ENCODE results near the gene ZNF605. TPM values are rescaled to one million over a fixed set of nuclear protein-coding genes. Genes with fewer than 3 reads are reported as not detected.
A peak's percentile ranks its signal among the peaks of the same experiment; 100 is the strongest.
"Not testable (repeated sequence)": the region's sequence is repeated elsewhere in the genome, so short reads cannot be mapped to it uniquely, and the experiment has no call there.

Gene ZNF605
- total RNA-seq (2014; rRNA removed): 4.6 and 10.0 TPM in 2 replicates
- polyA plus RNA-seq (2012): 2.0 TPM

GRCh38 chr12:132956011-132956788 lies at the start of gene ZNF605:
Gene ZNF605, minus strand, starts transcription at chr12:132956306. Its CDS starts 10,671 bp downstream, at chr12:132945635.
- peak; percentile 86 for DNase-seq (ENCODE audit: low read depth)

DNA sequence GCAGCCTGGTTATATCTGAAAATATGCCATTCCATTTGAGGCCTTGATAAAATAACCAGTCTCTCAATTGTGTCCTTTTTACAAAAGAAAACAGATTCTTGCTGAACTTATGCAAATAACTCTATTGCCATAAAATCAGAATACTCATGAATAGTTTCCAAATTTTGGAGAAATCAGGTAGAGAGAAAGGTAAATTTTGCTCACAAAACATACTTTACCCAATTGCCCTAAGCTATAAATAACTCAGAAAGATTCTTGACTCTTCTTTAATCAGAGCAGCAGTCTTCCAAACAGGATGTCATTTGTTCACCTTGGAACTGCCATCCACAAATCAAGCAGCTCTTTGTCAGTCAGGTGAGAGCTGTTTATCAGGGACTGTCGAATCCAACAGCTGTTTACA lies 42.6 kb upstream of the ZNF605 start:
- DNase-seq (ENCODE audit: low read depth): no peak

GRCh38 chr12:132986885-132987225 lies 30.7 kb upstream of the ZNF605 start:
- no peak for DNase-seq (ENCODE audit: low read depth)

DNA sequence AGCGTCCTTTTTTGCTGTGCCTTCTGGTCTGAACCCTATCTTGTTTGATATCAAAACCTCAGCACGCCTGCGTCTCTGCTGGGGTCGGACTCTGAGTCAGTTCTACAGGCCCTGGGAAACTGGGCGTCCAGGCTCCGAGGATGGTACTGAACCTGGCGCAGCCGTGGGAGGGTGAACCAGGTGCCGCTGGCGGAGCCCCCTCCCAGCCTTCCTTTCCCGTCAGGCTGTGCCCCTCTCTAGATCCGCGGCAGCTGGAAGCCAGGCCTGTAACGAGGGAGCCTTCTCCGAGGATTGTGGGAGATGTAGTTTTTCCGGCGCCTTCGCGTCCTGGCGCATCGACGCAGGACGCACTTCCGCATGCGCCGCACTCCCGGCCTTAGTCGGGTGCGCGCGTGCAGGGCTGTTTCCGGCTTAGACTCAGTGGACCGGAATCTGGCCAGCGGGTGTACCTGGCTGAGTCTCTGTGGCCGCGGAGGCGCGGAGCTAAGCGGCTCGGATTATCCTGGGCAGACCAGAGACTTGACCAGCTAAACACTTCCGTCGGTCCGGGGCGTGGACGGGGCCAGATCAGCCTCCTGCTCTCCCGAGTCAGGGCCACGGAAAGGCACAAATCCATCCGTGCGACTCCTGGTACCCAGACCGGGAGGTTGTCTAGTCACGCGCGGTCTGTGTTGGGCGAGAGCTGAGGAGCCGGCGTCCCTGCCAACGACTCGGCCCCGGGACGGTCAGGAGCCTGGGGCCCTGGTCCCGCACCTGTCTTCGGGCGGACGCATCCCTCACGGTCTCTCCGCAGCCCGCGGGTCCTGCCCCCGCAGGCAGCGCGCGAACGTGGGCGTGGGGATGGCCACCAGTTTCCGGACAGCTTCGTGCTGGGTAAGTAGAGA lies 30.1 kb upstream of the ZNF605 start, which contains the start of gene ZNF26:
ZNF26 (plus strand) TSS at position 367 of the 884 bp plus-strand sequence; CDS start at position 841, 474 bp downstream.
- DNase-seq (ENCODE audit: low read depth): peak; percentile 89

GRCh38 chr12:132976870-132977269 lies 20.8 kb upstream of the ZNF605 start:
- DNase-seq (ENCODE audit: low read depth): not testable (repeated sequence)

DNA sequence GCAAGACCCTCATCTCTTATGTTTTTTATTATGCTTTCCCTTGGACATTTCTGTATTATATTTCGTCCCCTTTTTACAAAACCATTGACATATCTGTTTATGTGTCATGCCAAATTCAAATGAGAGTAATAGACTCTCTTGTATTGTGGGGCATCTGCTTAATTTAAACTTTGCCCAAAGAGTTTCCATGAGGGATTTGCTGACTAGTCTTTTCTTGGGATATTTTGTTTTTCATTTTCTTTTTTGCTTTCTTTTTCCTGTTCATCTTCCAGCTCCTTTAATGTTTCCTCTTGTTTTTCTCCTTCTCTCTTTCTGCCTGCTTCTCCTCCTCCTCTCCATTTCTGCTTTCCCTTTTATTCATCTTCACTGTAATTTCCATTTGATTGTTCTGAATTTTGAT lies 16.3 kb upstream of the ZNF605 start:
- DNase-seq (ENCODE audit: low read depth): no peak

- no peak for DNase-seq (ENCODE audit: low read depth)
Measured at GRCh38 chr12:132967736-132968135, 11.6 kb upstream of the ZNF605 start.

GRCh38 chr12:132966676-132967415 lies 10.7 kb upstream of the ZNF605 start:
- no peak for DNase-seq (ENCODE audit: low read depth)

DNA sequence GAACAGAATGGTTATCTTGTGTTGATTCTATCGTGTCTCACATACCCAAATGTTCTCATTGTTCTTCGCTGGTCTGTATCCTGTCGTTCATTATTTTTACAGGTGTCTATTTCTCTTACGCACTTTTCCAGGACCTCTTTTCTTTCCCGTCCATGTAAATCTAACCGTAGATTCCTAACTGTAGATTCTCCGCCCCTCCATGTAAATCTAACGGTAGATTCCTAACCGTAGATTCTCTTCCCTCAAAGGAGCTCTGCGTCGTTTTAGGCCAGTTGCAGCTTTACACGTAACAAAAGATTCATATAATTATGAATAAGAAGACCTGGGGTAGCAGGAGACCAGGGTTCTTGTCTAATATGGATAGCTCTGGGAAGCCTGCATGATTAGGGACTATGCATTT lies 9.7 kb upstream of the ZNF605 start:
- DNase-seq (ENCODE audit: low read depth): no peak

- not testable (repeated sequence) for DNase-seq (ENCODE audit: low read depth)
Measured at GRCh38 chr12:132963947-132964346, 7.8 kb upstream of the ZNF605 start.

GRCh38 chr12:132961790-132962189 lies 5.7 kb upstream of the ZNF605 start:
- DNase-seq (ENCODE audit: low read depth): not testable (repeated sequence)

GRCh38 chr12:132955094-132956010 lies 754 bp downstream of the ZNF605 start:
- DNase-seq (ENCODE audit: low read depth): peak; percentile 45

- no peak for DNase-seq (ENCODE audit: low read depth)
Measured at GRCh38 chr12:132954471-132955048, 1.5 kb downstream of the ZNF605 start.

GRCh38 chr12:132953771-132954170 lies 2.3 kb downstream of the ZNF605 start:
- DNase-seq (ENCODE audit: low read depth): no peak

DNA sequence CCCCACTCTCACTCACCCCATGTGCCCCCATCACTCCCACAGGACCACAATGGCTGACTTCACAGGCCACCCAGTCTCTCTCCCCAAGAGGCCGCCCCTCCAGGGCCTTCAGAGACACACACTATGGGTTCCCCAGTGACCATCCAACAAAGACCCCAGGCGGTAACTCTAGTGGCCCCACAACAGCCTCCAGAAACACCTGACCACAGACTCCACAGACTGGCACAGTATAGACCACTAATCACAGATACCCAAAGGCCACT lies 3.0 kb downstream of the ZNF605 start:
- DNase-seq (ENCODE audit: low read depth): no peak

GRCh38 chr12:132952371-132953162 lies 3.5 kb downstream of the ZNF605 start:
- DNase-seq (ENCODE audit: low read depth): no peak

GRCh38 chr12:132951649-132952048 lies 4.5 kb downstream of the ZNF605 start:
- no peak for DNase-seq (ENCODE audit: low read depth)

DNA sequence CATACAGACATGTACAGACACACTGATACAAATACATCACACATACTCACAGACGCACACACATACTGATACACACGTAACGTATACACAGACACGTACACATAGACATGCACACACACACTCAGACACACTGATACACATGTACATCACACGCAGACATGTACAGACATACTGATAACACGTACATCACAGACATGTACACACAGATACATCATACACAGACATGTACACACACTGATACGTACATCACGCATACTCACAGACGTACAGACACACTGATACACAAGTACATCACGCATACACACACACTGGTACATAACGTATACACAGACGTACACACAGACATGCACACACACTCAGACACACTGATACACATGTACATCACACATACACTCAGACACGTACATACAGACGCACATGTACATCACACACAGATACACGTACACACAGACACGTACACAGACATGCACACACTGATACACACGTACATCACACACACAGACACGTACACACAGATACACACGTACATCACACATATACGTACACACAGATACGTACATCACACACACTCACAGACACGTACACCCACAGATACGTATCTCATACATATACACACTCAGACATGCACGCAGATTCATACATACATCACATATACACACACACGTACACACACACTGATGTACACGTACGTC lies 5.1 kb downstream of the ZNF605 start:
- no peak for DNase-seq (ENCODE audit: low read depth)
